Suprapubic skin (tissue), 3 donors: ENCODE data around the gene HIVEP3.

Experiments
- CTCF ChIP-seq, 2 donors: fragments of 200-600 bp in 1 of 2; fragments of 450-650 bp in 1 of 2; sonication (generic) in 1 of 2; IDR thresholded peaks; one replicate each; pipeline ENCODE4 v1.5.1; 2016 to 2019; ENCODE audit warnings: antibody characterized with exemption in 2 of 2, mild to moderate bottlenecking in 1 of 2, moderate library complexity in 1 of 2
- EP300 ChIP-seq: sonication (generic); formaldehyde crosslinking; IDR thresholded peaks from one replicate; pipeline ENCODE4 v1.6.1; 2017; ENCODE audit warnings: antibody characterized with exemption

DNA sequence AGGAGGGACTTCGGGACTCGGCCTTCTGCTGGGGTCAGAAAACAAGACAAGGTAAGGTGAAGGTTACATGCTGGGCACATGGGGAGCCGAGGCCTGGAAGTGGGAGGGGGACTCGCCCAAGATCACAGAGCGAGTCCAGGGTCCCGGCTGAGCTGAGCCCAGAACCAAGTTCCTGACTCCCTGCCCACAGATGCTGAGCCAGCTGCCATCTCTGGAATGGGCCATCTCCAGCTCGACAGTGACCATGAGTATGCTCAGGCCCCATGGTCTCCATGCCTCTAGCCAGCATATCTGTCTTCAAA, 407.5 kb downstream of the HIVEP3 start:
- TF ChIP-seq EP300 (no peak), CTCF (IDR thresholded peaks at IDR 0.05) (no peak)
